Nucleus accumbens (tissue), 56 donors: ENCODE measurements around the gene ASH1L.

ENCODE experiments used
- DNase-seq, 56 donors: peaks; one replicate each; lab custom pipeline; 2025; lab: John Stamatoyannopoulos, UW

ASH1L gene

DNA sequence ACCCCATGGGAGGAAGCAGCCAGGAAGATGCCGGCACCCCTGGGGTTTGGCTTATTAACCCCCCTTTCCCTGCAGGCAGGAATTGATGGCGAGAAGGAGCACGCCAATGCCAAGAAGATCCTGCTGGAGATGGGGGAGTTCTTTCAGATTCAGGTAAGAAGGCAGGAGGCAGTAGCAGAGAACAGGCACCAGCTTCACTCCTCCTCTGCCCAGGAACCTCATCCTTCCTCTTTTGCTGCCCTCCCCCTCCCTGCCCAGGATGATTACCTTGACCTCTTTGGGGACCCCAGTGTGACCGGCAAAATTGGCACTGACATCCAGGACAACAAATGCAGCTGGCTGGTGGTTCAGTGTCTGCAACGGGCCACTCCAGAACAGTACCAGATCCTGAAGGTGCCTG, 243.1 kb downstream of the ASH1L start:
- DNase-seq, result no peak

DNA sequence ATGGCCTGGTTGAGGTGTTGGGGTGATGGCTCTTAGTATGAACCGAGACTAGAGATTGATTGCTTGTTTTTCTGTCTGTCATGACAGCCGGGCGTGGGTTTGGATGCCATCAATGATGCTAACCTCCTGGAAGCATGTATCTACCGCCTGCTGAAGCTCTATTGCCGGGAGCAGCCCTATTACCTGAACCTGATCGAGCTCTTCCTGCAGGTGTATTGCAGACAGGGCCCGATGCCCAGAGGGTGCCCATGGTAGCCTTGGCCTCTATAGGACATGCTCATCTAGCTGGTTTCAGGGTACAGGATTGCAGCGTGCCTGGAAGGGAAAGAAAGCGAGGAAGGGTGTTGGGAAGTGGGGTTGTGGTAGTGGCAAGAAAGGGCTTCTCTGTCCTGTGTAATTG, 244.5 kb downstream of the ASH1L start:
- no peak for DNase-seq

DNA sequence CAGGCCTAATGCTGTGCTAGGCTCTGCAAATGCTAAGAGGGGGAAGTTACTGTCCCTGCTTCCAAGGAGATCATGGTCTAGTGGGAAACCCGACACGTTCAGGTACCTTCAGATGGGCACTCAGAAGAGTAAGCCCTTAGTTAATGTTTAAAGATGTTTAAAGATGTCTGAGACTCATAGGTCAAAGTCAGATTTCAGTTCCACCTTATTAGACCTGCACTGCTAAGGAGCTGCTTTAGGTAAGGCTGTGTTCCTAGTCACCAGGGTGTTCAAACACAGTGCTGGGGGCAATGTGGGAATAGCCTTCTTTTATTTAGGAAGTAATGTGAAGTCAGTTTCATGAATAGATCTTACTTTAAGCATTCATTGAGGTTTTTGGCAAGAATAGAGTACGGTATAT, 245.7 kb downstream of the ASH1L start:
- no peak for DNase-seq

DNA sequence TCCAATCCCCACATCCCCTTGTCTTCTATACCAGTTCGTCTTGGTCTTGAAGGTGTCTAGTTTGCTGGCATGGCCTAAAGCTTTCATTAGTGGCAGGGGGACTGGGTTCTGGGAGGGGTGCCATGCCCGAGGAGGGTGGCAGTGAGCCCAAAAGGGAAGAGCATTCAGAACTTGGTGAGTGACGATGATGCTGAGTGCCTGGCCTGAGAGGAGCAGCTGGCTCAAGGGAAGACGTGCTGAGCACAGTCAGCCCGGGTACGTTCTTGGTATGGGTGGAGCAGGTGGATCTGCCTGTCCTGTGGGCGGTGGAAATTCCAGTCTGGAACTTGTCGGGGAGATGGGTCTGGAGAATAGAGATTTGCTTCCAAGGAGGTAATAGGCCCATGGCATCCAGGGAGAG, 249.3 kb downstream of the ASH1L start:
- peak in 7 of 56 donors; percentile 6 to 38 (median 20) for DNase-seq

DNA sequence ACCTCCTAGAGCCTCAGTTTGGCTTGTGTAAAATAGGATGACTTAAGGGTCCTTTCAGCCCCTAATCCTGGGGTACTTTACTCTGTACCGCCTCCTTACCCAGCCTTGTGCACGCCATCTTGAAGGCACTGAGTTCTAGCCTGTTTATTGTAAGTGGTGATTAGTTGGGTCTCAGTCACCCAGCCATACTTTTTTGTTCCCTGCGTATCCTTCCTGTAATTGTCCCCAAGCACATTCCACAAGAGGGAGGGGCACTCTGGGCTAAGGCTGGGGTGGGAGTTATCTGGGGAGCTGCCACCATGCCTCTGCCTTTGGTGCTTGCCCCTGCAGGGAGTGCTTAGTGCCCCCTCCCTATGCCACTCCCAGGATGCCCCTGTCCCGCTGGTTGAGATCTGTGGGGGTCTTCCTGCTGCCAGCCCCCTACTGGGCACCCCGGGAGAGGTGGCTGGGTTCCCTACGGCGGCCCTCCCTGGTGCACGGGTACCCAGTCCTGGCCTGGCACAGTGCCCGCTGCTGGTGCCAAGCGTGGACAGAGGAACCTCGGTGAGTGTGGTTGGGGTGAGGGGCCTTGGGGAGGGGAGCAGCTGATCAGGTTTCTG, 253.1 kb downstream of the ASH1L start:
- DNase-seq, result peak in 3 of 56 donors; percentile 15 to 22 (median 16)

DNA sequence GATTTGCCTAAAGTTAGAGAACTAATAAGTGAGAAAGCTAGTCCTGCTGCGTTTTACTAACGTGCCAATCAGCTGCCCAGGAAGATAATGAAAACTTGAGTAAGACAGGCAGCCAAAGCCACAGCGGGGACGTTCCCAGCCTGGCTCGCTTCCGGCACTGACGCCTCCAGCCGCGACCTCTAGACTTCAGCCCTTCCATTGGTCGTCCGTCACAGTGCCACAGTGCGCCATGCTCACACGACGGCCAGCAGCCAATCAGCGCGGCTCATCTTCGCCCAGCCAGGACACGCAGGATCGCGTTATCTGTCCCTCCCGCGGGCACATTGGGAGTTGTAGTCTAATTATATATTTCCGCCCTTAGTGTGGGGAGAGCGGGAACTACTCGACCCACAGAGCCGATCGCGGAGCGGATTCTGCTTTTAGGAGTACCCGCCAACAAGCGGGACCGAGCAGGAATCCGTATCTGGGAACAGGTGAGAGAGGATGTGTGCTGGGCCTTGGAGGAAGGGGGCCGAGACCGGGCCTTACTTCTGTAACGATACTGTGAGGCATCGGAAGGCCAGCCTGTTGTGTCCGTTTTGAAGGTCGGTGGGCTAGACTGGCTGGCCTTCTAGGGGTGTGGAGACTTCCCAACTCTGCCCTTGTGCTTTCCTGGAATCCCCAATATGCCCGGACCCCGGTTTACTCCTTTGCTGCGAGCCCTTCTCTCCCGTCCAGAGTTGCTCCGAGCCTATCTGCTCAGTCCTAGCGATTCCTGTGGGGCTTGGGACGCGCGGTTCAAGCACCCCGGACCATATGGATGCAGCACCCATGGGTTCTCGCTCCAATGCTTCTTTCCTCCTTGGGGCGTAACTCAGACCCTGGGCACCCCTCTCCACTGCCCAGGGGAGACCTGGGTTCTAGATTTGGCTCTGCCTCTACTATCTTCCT, 253.8 kb downstream of the ASH1L start, which contains the start of gene FDPS:
Gene FDPS (plus strand): TSS at position 374 of the 930 bp plus-strand sequence. CDS start 924 bp downstream, outside the sequence.
- DNase-seq, result peak; percentile 81 to 100 (median 98)

DNA sequence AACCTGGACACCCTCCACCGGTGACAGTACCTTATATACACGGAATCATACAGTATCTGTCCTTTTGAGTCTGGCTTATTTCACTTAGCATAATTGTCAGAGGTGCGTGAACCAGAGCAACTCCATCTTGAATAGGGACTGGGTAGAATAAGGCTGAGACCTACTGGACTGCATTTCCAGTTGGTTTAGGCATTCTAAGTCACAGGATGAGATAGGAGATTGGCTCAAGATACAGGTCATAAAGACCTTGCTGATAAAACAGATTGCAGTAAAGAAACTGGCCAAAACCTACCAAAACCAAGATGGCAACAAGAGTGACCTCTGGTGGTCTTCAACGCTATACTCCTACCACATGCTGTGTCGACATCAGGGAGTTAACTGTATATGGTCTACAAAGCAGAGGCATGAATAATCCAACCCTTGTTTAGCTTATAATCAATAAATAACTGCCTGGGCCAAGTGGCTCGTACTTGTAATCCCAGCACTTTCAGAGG, 255.3 kb downstream of the ASH1L start:
- DNase-seq, result peak in 1 of 56 donors; percentile 5

DNA sequence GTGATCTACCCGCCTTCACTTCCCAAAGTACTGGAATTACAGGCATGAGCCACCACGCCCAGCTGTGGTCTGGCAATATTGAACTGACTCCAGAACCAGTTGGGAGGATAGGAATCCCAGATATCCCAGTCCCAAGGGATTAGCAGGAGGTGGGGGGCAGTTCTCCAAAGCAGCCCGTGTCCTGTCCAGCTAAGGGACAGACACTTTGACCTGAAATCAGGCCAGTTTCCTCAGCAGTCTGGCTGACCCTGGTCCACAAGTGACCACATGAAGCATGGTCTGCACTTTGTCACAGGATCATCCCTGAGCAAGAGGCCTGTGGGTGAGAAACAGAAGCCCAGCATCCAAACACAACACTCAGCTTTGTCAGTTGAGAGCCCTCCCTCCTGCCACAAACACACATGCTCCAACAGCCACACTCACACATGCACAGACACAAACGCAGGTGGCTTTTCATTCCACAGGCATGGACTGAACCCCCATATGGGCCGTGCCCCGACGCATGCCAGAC, 256.7 kb downstream of the ASH1L start:
- DNase-seq, result no peak

DNA sequence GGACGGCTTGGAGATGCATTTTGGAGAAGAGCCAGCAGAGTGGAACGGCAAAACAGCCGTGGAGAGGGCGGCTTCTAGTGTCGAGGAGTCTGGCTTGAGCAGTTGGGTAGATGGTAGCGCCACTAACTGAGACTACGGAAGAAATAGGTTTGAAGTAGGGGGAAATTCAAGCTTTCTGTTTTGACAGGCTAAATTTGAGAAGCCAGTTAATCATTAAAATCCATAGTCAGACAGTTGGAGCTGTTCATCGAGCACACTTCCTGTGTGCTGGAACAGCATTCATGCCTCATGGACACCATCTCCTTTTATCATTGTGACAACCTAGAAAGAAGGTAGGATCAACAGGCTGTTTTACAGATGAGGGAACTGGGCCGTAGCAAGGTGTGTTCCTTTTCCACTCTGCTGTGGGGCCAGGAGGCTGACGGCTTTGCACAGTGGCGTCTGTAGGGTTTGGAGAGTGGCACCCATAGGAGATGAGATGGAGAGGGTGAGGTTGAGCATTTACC, 258.0 kb downstream of the ASH1L start:
- no peak for DNase-seq

DNA sequence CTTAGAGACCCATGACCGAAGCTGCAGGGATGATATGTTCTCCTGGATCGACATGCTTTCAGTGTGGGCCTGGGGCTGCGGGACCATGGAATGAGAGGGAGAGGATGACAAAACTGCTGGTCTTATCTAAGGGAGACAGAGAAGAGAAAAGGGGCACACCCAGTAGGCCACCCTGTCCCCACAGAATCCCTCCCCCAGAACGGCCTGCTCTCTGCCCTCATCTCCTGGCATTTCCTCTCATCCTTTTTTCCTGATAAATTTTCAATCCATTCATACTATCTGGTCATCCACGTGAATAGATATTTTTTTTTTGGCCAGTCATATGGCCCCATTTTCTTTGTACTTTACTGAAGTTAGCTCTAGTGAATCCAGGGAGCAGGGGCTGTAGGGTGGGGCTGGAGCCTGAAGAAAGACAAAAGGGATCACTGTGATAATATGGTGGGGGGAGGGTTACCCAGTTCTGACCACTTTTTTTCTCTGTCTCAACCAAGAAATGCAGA, 261.2 kb downstream of the ASH1L start, which contains the start of gene PKLR:
Gene PKLR (minus strand): TSS at position 97 of the 500 bp plus-strand sequence. CDS start 43 bp downstream, at position 54.
- DNase-seq, result no peak

DNA sequence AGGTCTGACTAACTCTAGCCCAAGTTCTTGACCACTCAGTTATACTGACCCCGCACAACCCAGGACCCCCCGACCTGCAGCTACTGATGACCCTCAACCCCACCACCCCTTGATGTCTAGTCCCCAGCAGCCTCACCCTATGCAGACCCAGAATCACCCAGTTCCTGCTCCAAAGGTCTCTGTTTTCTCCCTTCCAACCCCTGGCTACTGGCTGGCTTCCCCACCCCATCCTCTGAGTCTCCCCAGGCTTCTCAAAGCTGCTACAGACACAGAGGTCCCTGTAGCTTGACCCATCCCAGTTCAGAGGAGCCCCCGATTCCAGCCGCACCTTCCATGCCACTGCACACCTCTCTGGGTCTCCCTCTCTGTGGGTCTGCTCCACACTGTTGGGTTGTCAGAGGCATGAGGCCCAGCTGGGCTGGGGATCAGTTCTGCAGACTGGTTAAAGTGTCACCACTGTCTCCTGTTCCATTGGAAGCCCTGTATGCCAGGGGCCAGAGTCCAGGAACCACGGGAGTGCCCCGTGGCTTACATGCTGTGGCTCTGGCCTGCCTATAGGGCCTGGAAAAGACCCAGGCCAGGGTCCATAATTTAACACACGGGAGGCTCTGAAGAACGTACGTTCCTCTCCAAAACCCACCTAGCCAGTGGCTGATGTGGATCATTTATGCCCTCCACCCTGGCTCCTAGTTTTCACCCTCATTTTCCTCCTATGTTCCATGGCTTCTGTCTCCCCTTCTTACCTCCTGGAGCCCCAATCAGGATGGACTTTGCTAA, 261.9 kb downstream of the ASH1L start:
- DNase-seq, result no peak

DNA sequence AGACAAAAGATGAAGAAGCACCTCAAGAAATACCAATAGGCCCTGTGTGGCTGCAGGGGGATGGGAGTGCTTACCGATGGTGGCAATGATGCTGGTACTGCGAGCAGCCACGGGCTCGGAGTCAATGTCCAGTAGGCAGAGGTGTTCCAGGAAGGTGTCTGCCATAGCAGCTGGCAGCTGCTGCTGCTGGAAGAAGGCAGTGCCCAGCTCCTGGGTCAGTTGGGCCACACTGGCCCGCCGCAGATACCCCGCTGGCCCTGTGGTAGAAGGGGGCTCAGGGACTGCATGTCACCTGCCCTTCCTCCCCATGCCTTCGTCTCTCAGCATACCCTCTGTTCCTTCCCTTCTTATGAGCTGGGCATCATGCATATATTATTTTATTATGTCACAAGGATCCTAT, 262.6 kb downstream of the ASH1L start:
- no peak for DNase-seq

DNA sequence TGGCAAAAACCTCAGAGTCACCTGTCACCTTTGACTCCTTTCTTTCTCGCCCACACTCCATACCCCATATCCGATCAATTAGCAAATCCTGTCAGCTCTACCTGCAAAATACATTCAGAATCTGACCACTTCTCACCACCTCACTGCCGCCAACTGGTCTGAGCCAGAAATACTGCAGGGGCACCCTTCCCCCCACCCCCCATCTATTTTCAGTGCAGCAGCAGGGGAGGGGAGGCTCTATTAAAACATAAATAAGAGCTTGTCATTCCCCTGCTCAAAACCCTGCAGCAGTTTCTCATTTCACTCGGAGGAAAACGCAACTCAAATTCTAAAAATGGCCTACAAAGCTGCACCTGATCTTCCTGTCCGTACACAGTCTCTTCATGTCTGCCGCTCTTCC, 265.2 kb downstream of the ASH1L start:
- no peak for DNase-seq

DNA sequence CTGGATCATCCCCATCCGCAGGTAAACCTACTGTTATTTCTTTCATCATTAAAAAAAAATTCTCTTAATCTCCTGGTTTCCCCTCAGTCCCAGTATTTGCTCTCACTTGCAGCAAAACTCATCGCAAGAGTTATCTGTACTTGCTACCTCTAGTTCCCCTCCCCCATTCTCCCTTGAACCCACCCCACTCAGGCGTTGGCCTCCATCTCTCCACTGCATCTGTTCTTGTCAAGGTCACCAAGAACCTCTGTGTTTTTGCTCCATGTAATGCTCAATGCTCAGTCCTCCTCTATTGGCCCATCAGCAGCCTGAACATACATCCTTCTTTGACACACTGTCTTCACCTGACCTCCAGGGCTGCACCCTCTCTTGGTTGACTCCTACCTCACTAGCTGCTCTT, 265.9 kb downstream of the ASH1L start:
- no peak for DNase-seq

DNA sequence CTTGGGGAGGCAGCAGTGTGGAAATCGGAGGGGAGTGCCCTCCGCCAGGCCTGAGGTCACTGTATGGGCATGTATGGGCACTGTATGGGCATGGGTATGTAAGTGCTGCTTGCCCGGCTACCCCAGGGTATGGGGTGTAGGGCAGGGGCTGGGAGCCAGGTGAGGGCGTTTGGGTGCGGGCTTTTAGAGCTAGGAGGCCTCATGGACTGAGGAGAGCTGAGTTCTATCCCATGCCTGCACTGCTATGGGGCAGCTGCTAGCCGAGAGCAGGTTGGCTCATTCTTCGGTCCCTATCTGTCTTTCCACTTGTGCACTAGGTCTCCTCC, 266.7 kb downstream of the ASH1L start:
- no peak for DNase-seq

DNA sequence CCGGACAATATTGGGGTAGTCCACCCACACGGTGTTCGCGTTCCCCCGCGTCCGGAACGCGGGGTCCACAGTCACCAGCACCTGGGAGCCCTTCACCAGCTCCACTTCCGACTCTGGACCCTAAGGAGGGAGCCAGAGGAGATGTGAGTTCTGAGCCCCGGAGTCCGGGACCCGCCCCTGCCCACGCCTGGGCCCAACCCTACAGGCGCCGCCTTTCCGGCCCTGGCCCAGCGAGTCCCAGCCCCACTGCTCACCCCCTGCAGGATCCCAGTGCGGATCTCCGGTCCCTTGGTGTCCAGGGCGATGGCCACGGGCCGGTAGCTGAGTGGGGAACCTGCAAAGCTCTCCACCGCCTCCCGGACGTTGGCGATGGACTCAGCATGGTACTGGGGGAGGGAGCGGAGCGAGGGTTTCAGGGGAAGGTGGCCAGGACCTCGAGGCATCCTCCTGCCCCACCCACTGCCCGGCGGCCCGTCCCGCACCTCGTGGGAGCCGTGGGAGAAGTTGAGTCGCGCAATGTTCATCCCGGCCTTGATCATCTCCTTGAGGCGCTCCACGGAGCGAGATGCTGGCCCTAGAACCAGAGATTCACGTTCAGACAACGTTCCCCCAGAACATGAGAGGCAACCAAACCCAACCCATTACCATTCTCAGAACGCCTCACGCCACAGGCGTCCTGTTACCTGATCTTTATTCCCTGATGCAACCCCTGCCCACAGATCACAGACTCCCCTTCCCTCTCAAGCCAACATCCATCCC, 267.2 kb downstream of the ASH1L start:
- no peak for DNase-seq

DNA sequence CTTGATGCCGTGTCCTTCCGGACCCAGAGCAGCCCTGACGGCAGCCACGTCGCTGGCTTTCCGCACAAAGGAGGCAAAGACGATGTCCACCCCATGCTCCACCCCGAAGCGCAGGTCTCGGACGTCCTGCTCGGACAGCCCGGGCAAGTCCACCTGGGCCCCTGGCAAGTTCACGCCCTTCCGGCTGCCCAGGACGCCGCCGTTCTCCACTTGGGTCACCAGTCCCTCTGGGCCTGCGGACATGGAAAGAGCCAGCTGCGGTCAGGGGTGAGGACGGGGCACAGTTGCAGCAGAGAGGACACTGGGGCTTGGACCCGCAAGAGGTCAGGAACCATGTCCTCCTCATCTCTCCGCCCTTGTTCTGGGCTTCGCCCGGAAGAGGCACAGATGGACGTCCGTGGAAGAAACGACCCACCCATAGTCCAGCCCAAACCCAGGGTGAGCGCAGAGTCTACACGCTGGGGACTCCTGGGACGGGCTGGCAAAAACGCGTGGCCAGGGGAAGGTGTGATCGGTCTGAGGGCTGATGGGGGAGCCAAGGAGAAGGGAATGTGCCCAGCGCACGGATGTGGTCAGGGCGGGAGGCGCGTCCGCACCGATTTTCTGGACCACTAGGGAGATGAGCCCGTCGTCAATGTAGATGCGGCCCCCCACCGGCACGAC, 268.0 kb downstream of the ASH1L start:
- no peak for DNase-seq

DNA sequence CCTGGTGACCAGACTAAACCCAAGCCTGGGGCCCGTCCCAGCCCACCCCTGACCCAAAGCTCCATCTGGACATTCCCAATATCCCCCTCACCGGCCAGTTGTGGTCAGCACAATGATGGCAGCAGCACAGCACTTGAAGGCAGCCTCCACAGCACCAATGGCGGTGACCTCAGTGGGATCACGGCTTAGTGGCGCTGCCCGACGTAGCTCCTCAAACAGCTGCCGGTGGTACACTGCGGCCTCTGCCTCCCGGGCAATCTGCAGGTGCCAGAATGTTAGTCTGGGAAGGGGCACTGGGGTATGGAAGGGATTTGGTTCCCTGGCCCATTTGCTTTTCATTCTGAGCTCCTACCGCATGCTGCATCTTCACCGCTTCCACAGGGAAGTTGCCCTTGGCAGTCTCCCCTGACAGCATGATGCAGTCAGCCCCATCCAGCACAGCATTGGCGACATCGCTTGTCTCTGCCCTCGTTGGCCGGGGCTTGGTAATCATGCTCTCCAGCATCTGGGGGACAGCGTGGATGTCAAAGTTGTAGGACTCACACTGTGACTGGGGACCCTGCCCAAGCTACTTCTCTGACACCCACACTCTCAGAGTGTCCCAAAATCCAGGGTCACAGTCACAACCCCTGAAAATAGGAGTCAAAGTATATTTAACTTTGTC, 269.4 kb downstream of the ASH1L start:
- no peak for DNase-seq
